Left kidney (tissue), 2 donors: ENCODE results near the gene RTCB. TPM values are rescaled to one million over a fixed set of nuclear protein-coding genes. Genes with fewer than 3 reads are reported as not detected.
A peak's percentile ranks its signal among the peaks of the same experiment; 100 is the strongest.
"Not testable (repeated sequence)": the region's sequence is repeated elsewhere in the genome, so short reads cannot be mapped to it uniquely, and the experiment has no call there.

Experiments used
- DNase-seq: peaks from one replicate; pipeline ENCODE4 v3.0.0-alpha.2; 2013
- polyA plus RNA-seq: library from polyadenylated mRNA; unstranded; fragments of 120-200 nt; gene quantifications from one replicate; pipeline ENCODE4 v1.2.1, GENCODE V29; 2013; ENCODE audit not compliant: insufficient read length

Gene RTCB
- polyA plus RNA-seq, 1 donor, result 109 TPM

- DNase-seq, result no peak
Measured at GRCh38 chr22:32396255-32396654, 15.8 kb downstream of the RTCB start.

DNA sequence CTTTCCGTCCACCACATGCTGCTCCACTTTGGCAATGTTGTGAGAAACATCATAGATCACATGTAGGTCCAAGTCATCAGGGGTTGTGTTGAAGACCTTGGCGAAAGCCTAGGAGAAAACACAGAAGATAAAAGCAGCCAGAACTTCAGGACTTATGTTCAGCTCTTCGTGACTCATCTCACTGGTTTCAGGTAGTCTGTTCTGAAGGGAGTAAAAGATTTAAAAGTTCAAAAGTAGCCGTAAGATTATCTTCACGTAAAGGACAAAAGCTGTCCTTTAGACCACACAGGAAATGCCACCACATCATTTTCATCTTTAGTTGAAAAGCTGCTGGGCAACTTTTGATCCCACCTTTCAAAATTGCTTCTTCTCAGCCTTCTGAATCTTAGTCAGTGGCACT, 16.9 kb downstream of the RTCB start:
- DNase-seq, result no peak

DNA sequence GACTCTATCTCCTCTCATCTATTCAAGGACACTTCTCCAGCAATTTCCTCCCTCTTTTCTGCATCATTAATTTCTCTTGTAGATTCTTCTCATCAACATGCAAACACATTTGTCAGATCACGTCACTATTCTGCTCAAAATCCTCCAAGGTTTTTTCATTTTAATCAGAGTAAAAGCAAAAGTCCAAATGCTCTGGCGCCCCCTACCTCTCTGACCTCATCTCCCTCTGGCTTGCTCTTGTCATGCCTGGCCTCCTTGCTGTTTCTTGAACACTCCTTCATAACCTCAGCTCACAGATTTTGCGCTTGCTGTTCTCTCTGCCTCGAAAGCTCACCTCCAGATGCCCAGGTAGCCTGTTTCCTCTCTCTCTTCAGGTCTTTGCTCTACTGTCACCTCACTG, 22.4 kb downstream of the RTCB start:
- peak; percentile 32 for DNase-seq

DNA sequence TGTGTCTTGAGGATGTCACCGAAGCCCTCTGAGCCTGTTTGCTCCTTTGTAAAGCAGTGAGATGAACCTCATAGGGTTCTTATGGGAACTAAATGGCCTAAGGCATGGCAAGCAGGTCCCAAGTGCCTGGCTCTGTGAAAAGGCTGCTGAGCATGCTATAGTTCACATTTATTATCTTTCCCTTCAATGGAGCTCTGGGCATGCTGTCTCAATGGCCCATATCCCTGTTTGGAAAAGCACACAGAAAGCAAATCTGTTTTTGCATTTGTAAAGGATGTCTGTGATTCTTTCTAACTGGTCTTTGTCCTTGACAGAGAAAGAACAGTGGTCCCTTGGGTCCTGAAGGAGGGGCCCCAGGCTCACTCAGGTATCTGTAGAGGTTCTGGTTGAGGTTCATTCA, 26.4 kb downstream of the RTCB start:
- no peak for DNase-seq

GRCh38 chr22:32380991-32381390, 31.1 kb downstream of the RTCB start:
- no peak for DNase-seq

DNA sequence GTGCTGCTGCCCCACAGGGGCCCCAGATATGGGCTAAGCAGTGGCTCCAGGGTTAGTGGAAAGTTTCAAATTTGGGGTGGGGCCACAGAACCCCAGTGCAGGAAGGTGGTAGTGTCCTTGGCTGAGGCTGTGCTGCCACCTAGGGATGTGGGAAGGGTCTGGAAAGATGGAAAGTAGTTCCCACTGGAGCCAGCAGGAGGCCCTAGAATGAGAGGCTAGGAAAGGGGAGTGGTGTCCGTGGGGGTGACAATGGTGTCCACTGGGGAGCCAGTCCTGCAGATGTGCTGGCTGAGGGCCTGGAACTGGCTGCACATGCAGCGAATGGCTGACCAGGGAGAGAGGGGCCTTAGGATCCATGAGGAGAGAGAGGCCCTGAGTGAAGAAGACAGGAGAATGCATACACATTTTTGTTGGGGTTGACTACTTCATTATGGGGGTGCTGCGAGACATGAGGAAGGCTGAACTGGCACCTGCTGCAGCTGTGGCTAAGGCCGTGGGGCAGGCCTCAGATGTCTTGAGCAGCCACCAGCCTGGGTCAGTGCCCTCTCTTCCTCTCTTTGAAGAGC, 33.3 kb downstream of the RTCB start:
- DNase-seq, result no peak

GRCh38 chr22:32376681-32377080, 35.4 kb downstream of the RTCB start:
- no peak for DNase-seq

- no peak for DNase-seq
Measured at GRCh38 chr22:32375678-32376450, 36.2 kb downstream of the RTCB start.

DNA sequence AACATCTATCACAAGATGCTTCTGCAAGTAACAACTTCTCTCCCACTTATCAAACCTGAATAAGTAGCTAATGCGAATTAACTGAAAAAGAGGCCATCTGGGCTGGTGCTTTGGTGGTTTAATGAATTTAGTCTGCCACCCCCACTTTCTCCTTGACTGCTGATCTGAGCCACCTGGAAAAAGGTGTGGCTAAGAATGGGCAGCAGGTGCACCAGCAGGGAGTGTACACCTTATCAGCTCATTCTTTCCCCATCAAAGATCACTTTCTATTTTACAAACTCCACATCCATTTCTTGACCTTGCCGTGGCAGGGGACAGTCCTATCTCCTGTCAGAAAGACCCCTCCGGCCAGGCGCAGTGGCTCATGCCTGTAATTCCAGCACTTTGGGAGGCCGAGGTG, 47.8 kb downstream of the RTCB start:
- DNase-seq, result no peak

DNA sequence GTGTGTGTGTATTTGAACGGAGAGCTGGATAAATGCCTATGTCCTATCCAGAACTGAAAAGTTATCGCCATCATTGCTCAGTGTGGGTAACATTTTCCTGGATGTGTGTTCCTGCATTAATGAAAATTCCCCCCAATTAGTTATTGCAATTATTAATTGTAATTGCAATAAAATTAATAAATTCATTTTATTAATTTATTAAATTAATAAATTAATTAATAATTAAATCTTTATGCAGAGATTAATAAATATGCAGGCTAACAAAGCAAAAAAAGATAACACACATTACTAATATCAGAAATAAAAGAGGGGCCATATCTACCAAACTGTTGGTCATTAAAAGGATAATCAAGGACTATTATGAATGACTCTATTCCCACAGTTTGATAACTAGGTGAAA, 50.8 kb downstream of the RTCB start:
- DNase-seq, result no peak

DNA sequence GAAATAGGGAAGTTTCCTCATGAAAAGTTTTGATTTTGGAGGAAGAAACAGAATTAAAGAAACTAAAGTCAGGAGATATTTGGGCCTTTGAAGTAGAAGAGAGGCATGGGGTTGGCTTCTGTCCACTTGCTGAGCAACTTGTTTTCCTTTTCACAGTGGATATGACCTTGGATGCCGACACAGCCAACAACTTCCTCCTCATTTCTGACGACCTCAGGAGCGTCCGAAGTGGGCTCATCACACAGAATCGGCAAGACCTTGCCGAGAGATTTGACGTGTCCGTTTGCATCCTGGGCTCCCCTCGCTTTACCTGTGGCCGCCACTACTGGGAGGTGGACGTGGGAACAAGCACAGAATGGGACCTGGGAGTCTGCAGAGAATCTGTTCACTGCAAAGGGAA, 52.0 kb downstream of the RTCB start:
- not testable (repeated sequence) for DNase-seq

GRCh38 chr22:32357567-32357966, 54.5 kb downstream of the RTCB start, which contains the start of gene RFPL3:
Gene RFPL3, plus strand, starts transcription at chr22:32357867. Its CDS starts 205 bp downstream, at chr22:32358072.
- DNase-seq, result not testable (repeated sequence)

GRCh38 chr22:32355760-32356159, 56.3 kb downstream of the RTCB start:
- DNase-seq, result no peak

DNA sequence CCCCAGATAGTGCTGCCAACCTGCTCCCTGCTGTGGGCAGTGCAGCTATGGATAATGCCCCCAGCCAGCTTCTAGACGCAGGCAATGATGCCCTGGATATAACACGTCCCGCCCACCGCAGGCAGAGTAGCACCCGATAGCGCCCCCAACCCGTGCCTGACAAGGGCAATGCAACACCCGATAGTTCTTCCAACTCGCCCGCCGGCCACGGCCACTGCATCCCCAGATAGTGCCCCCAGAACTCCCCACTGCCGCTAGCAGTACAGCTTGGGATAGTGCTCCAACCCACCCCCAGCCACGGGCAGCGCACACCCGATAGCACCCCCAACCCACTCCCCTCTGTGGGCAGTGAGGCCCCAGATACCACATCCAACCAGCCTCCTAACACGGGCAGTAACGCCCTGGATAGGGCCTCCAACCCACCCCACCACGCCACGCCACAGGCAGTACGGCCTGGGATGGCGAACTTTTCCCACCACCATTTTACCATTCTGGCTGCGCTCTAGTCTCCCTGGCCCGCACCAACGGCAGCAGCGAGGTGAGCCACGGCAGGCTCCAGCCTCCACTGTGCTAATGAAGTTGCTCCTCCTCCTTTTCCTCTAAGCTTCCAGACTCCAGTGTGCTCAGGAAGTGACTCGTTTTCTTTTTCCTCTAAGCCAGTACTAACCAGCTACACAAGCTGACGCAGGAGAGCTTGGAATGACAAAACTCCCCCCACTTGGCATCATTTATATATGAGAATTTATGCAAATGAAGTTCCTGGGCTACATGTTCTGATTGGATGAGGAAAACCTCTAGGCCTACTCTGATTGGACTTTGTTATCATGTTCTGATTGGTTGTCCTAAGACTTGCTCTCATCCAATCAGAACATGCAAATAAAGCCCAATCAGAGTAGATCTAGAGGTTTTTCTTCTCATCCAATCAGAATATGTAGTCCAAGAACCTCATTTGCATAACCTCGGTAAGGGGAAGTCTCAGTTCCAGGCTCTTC, 57.4 kb downstream of the RTCB start:
- no peak for DNase-seq

- DNase-seq, result no peak
Measured at GRCh38 chr22:32353840-32354239, 58.2 kb downstream of the RTCB start.

GRCh38 chr22:32353292-32353691, 58.8 kb downstream of the RTCB start:
- no peak for DNase-seq

- DNase-seq, result no peak
Measured at GRCh38 chr22:32352681-32353080, 59.4 kb downstream of the RTCB start.

DNA sequence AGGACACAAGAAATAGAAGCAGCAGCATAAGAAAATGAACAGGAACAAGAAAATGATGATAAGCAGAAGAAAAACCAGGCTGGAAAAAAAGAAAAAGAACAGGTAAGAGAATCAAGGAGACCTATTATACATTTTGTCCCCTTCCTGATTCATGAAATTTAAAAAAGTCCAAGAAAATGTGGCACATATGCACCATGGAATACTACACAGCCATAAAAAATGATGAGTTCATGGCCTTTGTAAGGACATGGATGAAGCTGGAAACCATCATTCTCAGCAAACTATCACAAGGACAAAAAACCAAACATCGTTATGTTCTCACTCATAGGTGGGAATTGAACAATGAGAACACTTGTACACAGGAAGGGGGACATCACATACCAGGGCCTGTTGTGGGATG, 60.2 kb downstream of the RTCB start:
- DNase-seq, result not testable (repeated sequence)

DNA sequence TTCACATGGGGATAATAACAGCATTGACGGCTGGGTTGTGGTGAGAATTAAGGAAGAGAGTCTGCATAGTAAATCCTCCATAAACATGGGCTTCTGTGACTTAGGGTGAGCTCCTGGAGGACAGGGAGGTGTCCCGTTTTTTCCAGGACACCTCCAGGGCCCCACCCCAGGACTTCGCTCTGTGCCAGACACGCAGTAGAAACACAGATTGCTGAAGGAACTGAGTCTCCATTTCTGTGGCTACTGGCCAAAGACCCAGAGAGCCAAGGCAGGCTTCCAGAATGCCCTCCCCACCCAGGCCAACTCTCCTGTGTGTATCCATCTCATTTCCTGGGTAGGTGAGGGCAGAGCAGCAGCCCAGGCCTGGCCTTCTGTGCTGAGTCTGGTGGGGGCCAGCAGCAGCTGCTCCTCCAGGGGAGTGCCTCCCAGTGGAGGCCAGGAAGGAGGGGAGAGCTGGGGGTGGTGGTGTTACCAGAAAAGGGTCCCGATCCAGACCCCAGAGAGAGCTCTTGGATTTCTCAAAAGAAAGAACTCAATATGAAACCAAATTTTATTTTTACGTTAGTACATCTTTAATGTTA, 63.9 kb downstream of the RTCB start:
- DNase-seq, result no peak

GRCh38 chr22:32343941-32344340, 68.1 kb downstream of the RTCB start:
- DNase-seq, result no peak

GRCh38 chr22:32342977-32343376, 69.1 kb downstream of the RTCB start:
- no peak for DNase-seq

DNA sequence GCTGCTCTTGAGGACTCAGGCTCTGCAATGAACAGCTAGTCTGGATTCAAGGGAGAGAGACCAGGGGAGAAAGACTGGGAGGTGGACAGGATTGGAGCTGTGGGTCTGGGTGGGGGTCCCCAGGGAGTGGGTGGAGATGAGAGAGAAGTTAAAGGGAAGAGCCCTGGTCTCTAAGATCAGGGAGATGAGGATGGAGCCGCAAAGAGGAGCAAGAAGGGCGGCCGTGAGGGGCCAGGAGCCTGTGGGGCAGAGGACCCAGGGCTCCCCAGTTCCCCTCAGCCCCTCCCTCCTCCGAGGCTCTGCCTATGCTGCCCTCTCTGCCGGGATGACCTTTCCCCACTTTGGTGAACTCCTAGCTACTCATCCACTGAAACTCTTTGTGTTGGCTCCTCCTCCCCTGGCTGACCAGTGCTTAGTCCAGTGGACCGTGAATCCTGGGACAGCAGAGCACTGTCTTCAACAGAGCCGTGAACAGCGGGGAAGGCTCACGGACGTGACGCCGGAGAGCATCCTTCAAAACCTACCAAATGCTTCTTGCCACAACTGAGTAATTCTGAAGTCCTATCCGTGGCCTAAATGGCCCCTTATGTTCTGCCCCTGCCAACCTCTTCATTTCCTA, 70.8 kb downstream of the RTCB start:
- peak; percentile 33 for DNase-seq
